Activated T-cell treated with anti-CD3 and anti-CD28 coated beads for 4 hours (primary cell): ENCODE data around the gene SLC30A3.
"Not testable (repeated sequence)": the region's sequence is repeated elsewhere in the genome, so short reads cannot be mapped to it uniquely, and the experiment has no call there.

ENCODE experiments used
- DNase-seq: peaks from one replicate; pipeline ENCODE4 v3.0.0-alpha.2; 2020

Gene SLC30A3

GRCh38 chr2:27262379-27263286 is at the start of gene SLC30A3:
Gene SLC30A3 (minus strand): TSS chr2:27263047. CDS start chr2:27262906, 141 bp downstream.
- peak; percentile 62 for DNase-seq

DNA sequence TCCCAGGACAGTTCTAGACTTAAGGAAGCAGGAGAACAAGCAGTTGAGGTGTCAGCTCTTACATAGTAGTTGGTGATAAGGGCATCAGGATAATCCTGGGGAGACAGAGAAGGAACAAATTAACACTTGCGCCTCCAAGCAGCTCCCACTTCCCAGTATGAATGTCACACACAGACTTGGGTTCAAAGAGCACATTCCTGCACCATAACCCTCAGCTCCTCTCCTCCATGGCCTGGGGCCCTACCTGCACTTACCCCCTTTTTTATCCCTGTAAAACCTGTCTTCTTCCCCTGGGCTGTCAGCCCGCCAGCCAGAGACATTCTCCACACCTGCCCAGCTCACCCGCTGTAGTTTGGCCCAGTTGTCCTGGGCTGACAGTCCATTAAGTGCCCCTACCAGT is 49.3 kb upstream of the SLC30A3 start:
- DNase-seq: no peak

GRCh38 chr2:27309651-27310050 is 46.8 kb upstream of the SLC30A3 start:
- no peak for DNase-seq

DNA sequence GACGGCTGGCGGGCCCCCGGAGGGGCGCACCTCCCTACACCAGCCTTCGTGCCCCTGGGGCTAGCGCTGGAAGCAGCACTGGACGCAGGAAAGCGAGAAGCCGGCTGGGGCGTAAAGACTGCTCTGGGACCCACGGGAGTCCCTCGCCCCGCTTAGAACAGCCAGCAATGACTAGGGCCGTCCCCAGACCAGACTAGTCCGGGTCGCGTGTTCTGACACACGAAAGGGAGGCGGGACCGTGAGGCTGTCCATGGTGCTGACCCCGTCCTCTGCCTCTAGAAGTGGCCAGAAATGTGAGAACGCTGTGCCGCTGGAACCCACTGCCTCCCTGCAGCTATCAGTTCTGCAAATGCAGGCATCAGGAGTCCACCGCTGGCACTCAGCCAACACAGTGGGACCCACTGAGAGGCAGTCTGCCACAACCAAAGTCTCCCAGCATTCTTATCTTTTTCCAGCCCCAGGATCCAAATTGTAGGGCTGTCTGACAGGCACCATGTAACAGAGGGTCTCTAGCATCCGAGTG is 45.6 kb upstream of the SLC30A3 start, which contains the start of gene UCN:
TSS of gene UCN (minus strand) at position 87 of the 523 bp plus-strand sequence. CDS start 550 bp downstream, outside the sequence.
- no peak for DNase-seq

- no peak for DNase-seq
Measured at GRCh38 chr2:27307545-27308358, 44.9 kb upstream of the SLC30A3 start.

GRCh38 chr2:27307287-27307544 is 44.4 kb upstream of the SLC30A3 start:
- no peak for DNase-seq

DNA sequence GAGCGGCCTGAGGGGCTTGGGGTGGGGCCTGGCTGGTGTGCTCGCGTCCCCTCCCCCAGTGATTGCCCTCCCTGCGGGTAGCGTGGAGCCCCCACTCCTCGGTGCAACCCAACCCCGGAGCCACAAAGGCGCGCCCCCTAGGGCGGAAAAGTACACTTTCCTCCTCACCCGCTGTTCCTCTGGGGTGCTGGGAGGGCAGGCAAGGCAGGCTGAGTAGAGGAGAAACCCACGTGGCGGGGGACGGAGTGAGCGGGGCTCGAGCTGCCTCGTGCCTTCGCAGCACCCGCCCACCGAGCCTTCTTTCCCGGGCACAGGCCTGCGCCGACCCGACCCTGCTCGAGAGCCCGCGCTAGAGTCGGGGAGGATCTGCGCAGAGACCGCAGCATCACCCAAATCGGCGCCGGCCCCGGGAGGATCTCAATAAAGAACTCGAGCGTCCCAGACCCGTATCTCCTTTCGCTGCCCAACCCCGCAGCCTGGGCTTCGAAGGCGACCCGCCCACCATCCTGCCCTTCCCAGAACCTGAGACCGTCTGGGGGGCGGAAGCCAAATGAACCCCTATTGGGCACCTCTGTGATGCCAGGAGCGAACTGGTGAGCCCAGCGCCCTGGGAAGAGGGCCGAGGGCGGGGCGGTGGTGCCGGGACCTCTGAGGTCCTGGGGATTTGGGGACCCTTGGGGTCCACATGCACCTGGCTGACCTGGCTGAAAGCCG is 43.9 kb upstream of the SLC30A3 start:
- no peak for DNase-seq

DNA sequence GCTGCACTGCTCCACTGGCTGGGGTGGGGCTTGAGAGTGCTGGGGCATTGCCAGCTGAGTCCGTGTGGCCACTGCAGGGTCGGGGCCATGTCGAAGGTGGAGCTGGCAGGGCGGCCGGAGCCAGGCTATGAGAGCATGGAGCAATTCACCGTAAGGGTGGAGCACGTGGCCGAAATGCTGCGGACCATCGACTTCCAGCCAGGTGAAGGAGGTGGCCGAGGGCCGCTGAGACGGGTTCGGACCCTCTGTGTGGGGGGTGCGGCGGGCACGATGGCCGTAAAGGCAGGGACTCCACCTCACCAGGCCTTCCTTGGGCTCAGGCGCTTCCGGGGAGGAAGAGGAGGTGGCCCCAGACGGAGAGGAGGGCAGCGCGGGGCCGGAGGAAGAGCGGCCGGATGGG is 43.3 kb upstream of the SLC30A3 start:
- no peak for DNase-seq

GRCh38 chr2:27305516-27305915 is 42.7 kb upstream of the SLC30A3 start:
- no peak for DNase-seq

GRCh38 chr2:27304488-27305240 is 41.8 kb upstream of the SLC30A3 start:
- no peak for DNase-seq

- DNase-seq: peak; percentile 18
Measured at GRCh38 chr2:27303093-27304025, 40.5 kb upstream of the SLC30A3 start.

- not testable (repeated sequence) for DNase-seq
Measured at GRCh38 chr2:27300606-27301005, 37.8 kb upstream of the SLC30A3 start.

- DNase-seq: no peak
Measured at GRCh38 chr2:27298391-27299080, 35.7 kb upstream of the SLC30A3 start.

DNA sequence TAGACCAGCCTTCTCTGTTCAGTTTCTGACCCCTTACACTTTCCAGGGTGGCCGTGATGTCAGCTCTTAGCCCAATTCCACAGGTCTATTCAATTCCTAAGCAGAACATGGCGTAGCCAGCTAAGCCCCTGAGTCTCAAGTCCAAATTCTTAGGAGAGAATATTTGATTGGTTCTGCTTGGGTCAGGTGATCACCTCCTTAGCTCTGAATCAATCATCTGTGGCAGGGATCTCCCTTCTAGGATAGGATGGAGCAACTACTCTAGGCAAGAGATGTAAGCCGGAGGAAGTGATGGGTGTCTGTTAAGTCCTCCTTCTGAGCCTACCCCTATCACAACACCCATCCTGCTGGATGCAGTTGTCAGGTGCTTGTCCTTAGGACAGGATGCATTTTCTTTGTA is 34.3 kb upstream of the SLC30A3 start:
- DNase-seq: no peak

GRCh38 chr2:27296481-27296880 is 33.6 kb upstream of the SLC30A3 start:
- DNase-seq: no peak

DNA sequence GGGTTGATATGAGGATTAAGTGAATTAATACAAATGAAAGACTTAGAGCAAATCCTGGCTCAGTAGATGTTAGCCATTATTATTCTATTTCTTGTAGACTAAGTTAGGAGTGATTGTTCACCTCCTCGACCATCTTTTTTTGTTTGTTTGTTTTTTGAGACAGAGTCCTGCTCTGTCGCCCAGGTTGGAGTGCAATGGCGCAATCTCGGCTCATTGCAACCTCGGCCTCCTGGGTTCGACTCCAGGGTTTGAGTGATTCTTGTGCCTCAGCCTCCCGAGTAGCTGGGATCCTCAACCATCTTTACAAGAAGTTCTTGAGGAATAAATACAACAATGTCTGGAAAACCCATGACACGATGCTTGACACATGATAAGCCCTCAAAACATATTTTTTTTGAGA is 32.1 kb upstream of the SLC30A3 start:
- no peak for DNase-seq

GRCh38 chr2:27291865-27292264 is 29.0 kb upstream of the SLC30A3 start:
- no peak for DNase-seq

DNA sequence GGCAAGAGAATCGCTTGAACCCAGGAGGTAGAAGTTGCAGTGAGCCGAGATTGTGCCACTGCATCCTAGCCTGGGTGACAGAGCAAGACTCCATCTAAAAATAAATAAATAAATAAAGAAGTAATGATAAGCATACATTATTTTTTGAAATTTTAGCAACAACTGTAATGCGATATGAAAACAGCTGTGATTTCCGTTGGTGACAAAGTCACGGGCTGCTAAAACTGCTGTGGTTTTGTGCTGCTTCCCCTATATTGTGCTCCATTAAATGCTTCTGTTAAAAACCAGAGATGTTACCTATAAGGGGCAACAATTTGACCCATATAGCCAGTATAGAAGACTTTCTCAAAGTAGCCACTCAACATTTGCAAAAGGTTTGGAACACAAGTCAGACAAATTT is 27.7 kb upstream of the SLC30A3 start:
- DNase-seq: no peak

DNA sequence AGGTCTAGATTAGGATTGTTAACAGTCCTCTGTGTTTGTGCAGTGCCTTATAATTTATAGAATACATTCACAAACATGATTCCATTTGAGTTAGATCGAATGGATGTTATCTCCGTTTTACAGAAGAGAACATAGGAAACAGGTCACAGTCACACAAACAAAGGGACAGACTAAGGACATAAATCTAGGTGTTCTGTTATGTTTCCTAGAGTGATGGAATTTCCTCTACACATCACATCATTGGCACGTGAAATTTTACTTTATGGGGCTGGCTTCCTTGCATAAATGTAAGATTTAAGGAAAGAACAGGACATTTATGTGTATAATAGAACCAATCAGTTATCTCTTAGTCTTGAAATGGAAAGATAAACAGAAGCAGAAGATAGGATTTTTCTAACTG is 25.8 kb upstream of the SLC30A3 start:
- no peak for DNase-seq

DNA sequence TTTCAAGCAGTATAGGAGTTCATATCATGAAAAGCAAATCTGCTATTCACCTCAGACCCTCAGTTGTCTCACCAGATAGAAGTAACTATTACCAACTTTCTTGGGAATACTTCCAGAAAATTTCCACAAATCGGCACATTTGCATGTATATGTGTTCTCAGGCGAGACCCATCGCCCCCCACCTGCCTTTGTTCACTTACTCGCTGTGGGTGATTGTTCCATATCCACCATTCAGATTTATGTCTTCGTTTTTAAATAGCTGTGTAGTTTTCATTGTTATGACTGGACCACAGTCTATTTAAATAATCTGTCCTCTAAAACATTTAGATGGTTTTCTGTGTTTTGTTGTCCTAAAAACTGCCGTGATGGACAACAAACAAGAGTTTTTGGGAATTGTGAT is 22.6 kb upstream of the SLC30A3 start:
- no peak for DNase-seq

- DNase-seq: no peak
Measured at GRCh38 chr2:27284996-27285395, 22.1 kb upstream of the SLC30A3 start.
